Cardiac muscle cell (in vitro differentiated cells and primary cell): ENCODE data around the gene SH3PXD2A. TPM values are rescaled to one million over a fixed set of nuclear protein-coding genes. Genes with fewer than 3 reads are reported as not detected.
A peak's percentile ranks its signal among the peaks of the same experiment; 100 is the strongest.
"Not testable (repeated sequence)": the region's sequence is repeated elsewhere in the genome, so short reads cannot be mapped to it uniquely, and the experiment has no call there.

Source experiments
- DNase-seq, 2 donors: peaks; one replicate each; pipeline versions ENCODE4 v3.0.0 to v3.0.0-alpha.2; 2010 to 2017; ENCODE audit warnings: low read depth in 1 of 2, low spot score in 1 of 2
- H3K27ac ChIP-seq: fragments of 200-600 bp; sonication (generic); 2 replicates; pipeline ENCODE4 v1.5.1; 2016
- H3K27me3 ChIP-seq: fragments of 200-600 bp; sonication (generic); 2 replicates; pipeline ENCODE4 v1.6.0; 2016; ENCODE audit warnings: control low read depth
- H3K36me3 ChIP-seq: fragments of 200-600 bp; sonication (generic); 2 replicates; pipeline ENCODE4 v1.5.1; 2016; ENCODE audit warnings: control low read depth
- H3K4me1 ChIP-seq: fragments of 200-600 bp; sonication (generic); 2 replicates; pipeline ENCODE4 v1.8.1; 2017; ENCODE audit warnings: low read depth, mild to moderate bottlenecking, mixed run types
- H3K4me3 ChIP-seq: fragments of 200-600 bp; sonication (generic); 2 replicates; pipeline ENCODE4 v1.5.1; 2016; ENCODE audit warnings: mild to moderate bottlenecking
- H3K9me3 ChIP-seq: fragments of 200-600 bp; sonication (generic); 2 replicates; pipeline ENCODE4 v1.5.1; 2017; ENCODE audit warnings: low read depth, mild to moderate bottlenecking, control low read depth
- polyA plus RNA-seq: library from polyadenylated mRNA; unstranded; fragments of >200 nt; fragmentation: Nextera tagmentation; extraction: Ambion mirVana; gene quantifications from 2 replicates; pipeline ENCODE4 v1.2.1, GENCODE V29; 2016
- total RNA-seq: library from RNA; depleted of rRNA; stranded (reverse); fragments of >200 nt; gene quantifications from 2 replicates; pipeline ENCODE4 v1.2.3, GENCODE V29; 2016
- TF ChIP-seq, protein P1 (sequence below): IDR thresholded peaks from 2 replicates; pipeline ENCODE4 v1.5.1; 2012; ENCODE audit warnings: low read depth, mild to moderate bottlenecking, low read length

The SH3PXD2A gene
- total and polyA plus RNA-seq, 2 experiments from 2014 or later = 32.2 to 75.9 TPM

GRCh38 chr10:103814105-103814504 lies 41.3 kb downstream of the SH3PXD2A start:
- Histone ChIP-seq H3K4me1 (peaks cover 61% of the 10 kb centered on the region), H3K27ac (peak overlapping the region; percentile 91), H3K9me3 (no peaks in the 10 kb centered on the region), H3K36me3 (no peaks in the 10 kb centered on the region), H3K4me3 (no peak overlapping the region), H3K27me3 (no peaks in the 10 kb centered on the region)
- DNase-seq = no peak
- TF ChIP-seq, protein P1, sequence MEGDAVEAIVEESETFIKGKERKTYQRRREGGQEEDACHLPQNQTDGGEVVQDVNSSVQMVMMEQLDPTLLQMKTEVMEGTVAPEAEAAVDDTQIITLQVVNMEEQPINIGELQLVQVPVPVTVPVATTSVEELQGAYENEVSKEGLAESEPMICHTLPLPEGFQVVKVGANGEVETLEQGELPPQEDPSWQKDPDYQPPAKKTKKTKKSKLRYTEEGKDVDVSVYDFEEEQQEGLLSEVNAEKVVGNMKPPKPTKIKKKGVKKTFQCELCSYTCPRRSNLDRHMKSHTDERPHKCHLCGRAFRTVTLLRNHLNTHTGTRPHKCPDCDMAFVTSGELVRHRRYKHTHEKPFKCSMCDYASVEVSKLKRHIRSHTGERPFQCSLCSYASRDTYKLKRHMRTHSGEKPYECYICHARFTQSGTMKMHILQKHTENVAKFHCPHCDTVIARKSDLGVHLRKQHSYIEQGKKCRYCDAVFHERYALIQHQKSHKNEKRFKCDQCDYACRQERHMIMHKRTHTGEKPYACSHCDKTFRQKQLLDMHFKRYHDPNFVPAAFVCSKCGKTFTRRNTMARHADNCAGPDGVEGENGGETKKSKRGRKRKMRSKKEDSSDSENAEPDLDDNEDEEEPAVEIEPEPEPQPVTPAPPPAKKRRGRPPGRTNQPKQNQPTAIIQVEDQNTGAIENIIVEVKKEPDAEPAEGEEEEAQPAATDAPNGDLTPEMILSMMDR = no peak

DNA sequence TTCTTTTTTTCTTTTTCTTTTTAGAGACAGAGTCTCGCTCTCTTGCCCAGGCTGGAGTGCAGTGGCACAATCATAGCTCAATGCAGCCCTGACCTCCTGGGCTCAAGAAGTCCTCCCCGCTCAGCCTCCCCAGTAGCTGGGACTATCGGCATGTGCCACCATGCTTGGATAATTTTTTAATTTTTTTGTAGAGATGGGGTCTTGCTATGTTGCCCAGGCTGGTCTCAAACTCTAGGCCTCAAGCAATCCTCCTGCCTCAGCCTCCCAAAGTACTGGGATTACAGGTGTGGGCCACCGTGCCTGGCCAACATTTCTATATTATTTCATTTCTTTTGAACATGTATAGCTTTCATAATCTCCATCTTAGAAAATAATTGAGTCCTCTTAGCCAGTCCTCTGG lies 42.1 kb downstream of the SH3PXD2A start:
- H3K4me3 ChIP-seq, H3K9me3 ChIP-seq, H3K27me3 ChIP-seq, H3K36me3 ChIP-seq, DNase-seq: not testable (repeated sequence)
- H3K27ac ChIP-seq = peak overlapping the region; percentile 12
- peaks cover 59% of the 10 kb centered on the region for H3K4me1 ChIP-seq

DNA sequence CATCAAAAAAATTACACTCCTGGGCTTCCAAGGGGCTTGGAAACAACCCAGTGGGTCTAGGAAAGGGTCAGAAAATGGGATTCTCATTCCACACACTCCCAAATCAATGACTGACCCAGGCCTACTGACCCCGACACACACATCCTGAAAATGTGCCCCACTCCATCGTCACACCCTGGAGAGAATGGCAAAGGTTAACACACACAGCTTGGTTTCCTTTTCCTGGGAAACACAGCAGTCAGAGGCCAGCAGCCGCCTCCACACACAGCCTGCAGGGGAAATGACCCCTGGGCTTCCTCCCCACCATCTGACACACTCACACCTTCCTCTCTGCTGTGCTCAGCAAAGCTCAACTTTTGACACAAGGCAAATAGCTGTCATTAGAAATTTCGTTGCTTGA lies 42.9 kb downstream of the SH3PXD2A start:
- TF ChIP-seq, protein P1 = no peak
- peak in 1 of 2 donors; percentile 21 for DNase-seq
- no peaks in the 10 kb centered on the region for H3K9me3 ChIP-seq
- peaks cover 55% of the 10 kb centered on the region for H3K4me1 ChIP-seq
- H3K27ac ChIP-seq = peak overlapping the region; percentile 81
- no peaks in the 10 kb centered on the region for H3K27me3 ChIP-seq
- no peaks in the 10 kb centered on the region for H3K36me3 ChIP-seq
- H3K4me3 ChIP-seq = no peak overlapping the region

GRCh38 chr10:103812004-103812403 lies 43.4 kb downstream of the SH3PXD2A start:
- Histone ChIP-seq H3K27ac (peak overlapping the region; percentile 81), H3K36me3 (no peaks in the 10 kb centered on the region), H3K9me3 (no peaks in the 10 kb centered on the region), H3K4me1 (peaks cover 59% of the 10 kb centered on the region), H3K27me3 (no peaks in the 10 kb centered on the region), H3K4me3 (no peak overlapping the region)
- TF ChIP-seq, protein P1 = no peak
- no peak for DNase-seq

DNA sequence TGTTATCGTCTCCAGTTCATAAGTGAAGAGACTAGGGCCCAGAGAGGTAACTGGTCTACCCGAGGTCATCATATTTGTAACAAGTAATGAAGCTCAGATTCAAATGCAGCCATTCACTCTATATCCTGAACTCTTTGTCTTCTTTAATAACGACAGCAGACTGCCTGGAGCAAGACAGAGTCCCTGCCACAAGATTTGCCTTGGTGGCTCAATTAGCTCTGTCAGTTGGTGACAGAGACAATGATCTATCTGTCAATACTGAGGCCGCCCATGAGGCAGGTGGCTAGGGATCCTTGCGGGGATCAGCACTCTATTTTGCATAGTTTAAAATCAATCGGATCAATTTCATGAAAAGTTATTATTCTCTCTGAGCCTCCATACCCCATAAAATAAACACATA lies 43.9 kb downstream of the SH3PXD2A start:
- Histone ChIP-seq H3K27me3 (no peaks in the 10 kb centered on the region), H3K36me3 (no peaks in the 10 kb centered on the region), H3K9me3 (no peaks in the 10 kb centered on the region), H3K4me3 (no peak overlapping the region), H3K4me1 (peaks cover 65% of the 10 kb centered on the region), H3K27ac (peak overlapping the region; percentile 81)
- TF ChIP-seq, protein P1 = no peak
- DNase-seq = no peak

DNA sequence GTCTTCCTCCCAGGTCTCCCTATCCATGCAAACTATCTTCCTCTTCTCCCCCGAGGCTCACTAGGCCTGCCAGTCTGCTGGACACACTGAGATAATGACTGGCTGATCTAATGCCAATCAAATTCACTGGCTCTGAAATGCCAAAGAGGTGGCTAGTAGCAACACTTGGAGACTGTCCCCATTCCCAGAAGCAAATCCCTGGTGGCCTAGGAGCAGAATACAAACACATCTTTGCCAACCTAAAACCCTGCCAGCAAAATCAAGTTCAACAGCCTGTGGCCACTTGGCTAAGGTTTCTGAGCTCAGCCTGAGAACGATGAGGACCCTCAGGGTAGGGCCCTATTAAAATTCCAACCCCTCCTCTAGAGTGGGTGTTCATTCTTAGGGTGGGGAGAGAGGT lies 46.6 kb downstream of the SH3PXD2A start:
- Histone ChIP-seq H3K36me3 (no peaks in the 10 kb centered on the region), H3K27ac (no peak overlapping the region), H3K9me3 (no peaks in the 10 kb centered on the region), H3K4me3 (no peak overlapping the region), H3K27me3 (no peaks in the 10 kb centered on the region), H3K4me1 (peaks cover 59% of the 10 kb centered on the region)
- TF ChIP-seq, protein P1 = no peak
- DNase-seq = no peak
